HG03439 (cell line): ENCODE results near the gene HDHD3.
"Not testable (repeated sequence)": the region's sequence is repeated elsewhere in the genome, so short reads cannot be mapped to it uniquely, and the experiment has no call there.

Source experiments
- ATAC-seq: cut with Tn5 transposase; IDR thresholded peaks from one replicate; pipeline ENCODE4 v1.9.1; 2021; ENCODE audit warnings: mild to moderate bottlenecking, moderate library complexity; ENCODE audit not compliant: unreplicated experiment

Gene HDHD3

GRCh38 chr9:113368348-113368981, 8.3 kb downstream of the HDHD3 start:
- no peak for ATAC-seq

- ATAC-seq, result not testable (repeated sequence)
Observed at GRCh38 chr9:113365652-113366051, 11.1 kb downstream of the HDHD3 start.

- no peak for ATAC-seq
Observed at GRCh38 chr9:113364951-113365350, 11.8 kb downstream of the HDHD3 start.

GRCh38 chr9:113363336-113363735, 13.4 kb downstream of the HDHD3 start:
- no peak for ATAC-seq

- no peak for ATAC-seq
Observed at GRCh38 chr9:113361304-113362018, 15.3 kb downstream of the HDHD3 start.

- ATAC-seq, result no peak
Observed at GRCh38 chr9:113360242-113360842, 16.4 kb downstream of the HDHD3 start.

GRCh38 chr9:113359385-113359784, 17.4 kb downstream of the HDHD3 start:
- ATAC-seq, result no peak

GRCh38 chr9:113356686-113357292, 20.0 kb downstream of the HDHD3 start:
- ATAC-seq, result no peak

GRCh38 chr9:113355040-113355596, 21.7 kb downstream of the HDHD3 start:
- no peak for ATAC-seq

GRCh38 chr9:113352411-113352810, 24.4 kb downstream of the HDHD3 start:
- ATAC-seq, result no peak

- ATAC-seq, result no peak
Observed at GRCh38 chr9:113352006-113352405, 24.8 kb downstream of the HDHD3 start.

GRCh38 chr9:113350937-113351336, 25.8 kb downstream of the HDHD3 start:
- no peak for ATAC-seq

- no peak for ATAC-seq
Observed at GRCh38 chr9:113350107-113350661, 26.6 kb downstream of the HDHD3 start.

GRCh38 chr9:113349445-113350094, 27.2 kb downstream of the HDHD3 start, which contains the start of gene BSPRY:
BSPRY (plus strand) TSS chr9:113349541; CDS start chr9:113349580, 39 bp downstream.
- no peak for ATAC-seq

GRCh38 chr9:113349066-113349444, 27.7 kb downstream of the HDHD3 start:
- no peak for ATAC-seq

GRCh38 chr9:113348437-113348836, 28.3 kb downstream of the HDHD3 start:
- ATAC-seq, result no peak

- no peak for ATAC-seq
Observed at GRCh38 chr9:113345671-113346070, 31.1 kb downstream of the HDHD3 start.

- no peak for ATAC-seq
Observed at GRCh38 chr9:113345190-113345589, 31.6 kb downstream of the HDHD3 start.

GRCh38 chr9:113343732-113344231, 33.0 kb downstream of the HDHD3 start:
- no peak for ATAC-seq

- ATAC-seq, result no peak
Observed at GRCh38 chr9:113341712-113342410, 34.9 kb downstream of the HDHD3 start.
